ENCODE measurements around the gene PNKD. TPM values are rescaled to one million over a fixed set of nuclear protein-coding genes. Genes with fewer than 3 reads are reported as not detected.

Gene PNKD
- total RNA-seq, 1 experiment from 2014 or later = 58.1 TPM

GRCh38 chr2:218278531-218279360, 8.4 kb downstream of the PNKD start:
- no peaks in the 10 kb centered on the region for H4K20me1 ChIP-seq (ENCODE audit: insufficient read depth)
- DNase-seq (ENCODE audit: low read depth, low spot score) = no peak
- H3K4me3 ChIP-seq (replicated peaks in 1 of 2; ENCODE audit: low read depth in 1 of 2, low read length in 2 of 2) = no peak overlapping the region
- peaks cover 18% of the 10 kb centered on the region for H3K79me2 ChIP-seq (ENCODE audit: insufficient read depth, low read length)
- H3K4me1 ChIP-seq (ENCODE audit: control insufficient read depth in 1 of 2, insufficient read depth in 2 of 2, low read length in 2 of 2) = no peaks in the 10 kb centered on the region; a peak in 1 of 4 replicates
- intact Hi-C loops (cut with micrococcal nuclease) = no loop called here
- H3K36me3 ChIP-seq (ENCODE audit: control insufficient read depth in 1 of 2, insufficient read depth in 2 of 2, low read length in 2 of 2) = peaks cover 38 to 52% of the 10 kb centered on the region in 2 experiments; a peak in 3 of 4 replicates
- BruUV-seq (replicated peaks) = no TSS peak
- no peak overlapping the region for H3K9ac ChIP-seq (ENCODE audit: low read length)
- H2AFZ ChIP-seq (ENCODE audit: low read depth, low read length, poor library complexity, severe bottlenecking) = no peak overlapping the region
- RAD21 ChIA-PET (ENCODE audit: low non-redundant PET in 1 of 2, low total read pairs in 2 of 2, uncharacterized antibody in 2 of 2, unreplicated experiment in 2 of 2) = no interaction called here
- no peak overlapping the region for H3K27ac ChIP-seq (ENCODE audit: low read depth, low read length)
- POLR2A ChIA-PET = no interaction called here
- H3K9me3 ChIP-seq (ENCODE audit: control insufficient read depth in 1 of 2, insufficient read depth in 1 of 2, low read depth in 1 of 2, low read length in 2 of 2) = no peaks in the 10 kb centered on the region
- H3K27me3 ChIP-seq (ENCODE audit: insufficient read depth, low read length) = no peaks in the 10 kb centered on the region
- no peak for ATAC-seq
- no peaks in the 10 kb centered on the region for H3K9me2 ChIP-seq (ENCODE audit: insufficient read depth)
- TF ChIP-seq SRF (IDR thresholded peaks at IDR 0.05; ENCODE audit: low read depth) (no peak), JUND (IDR thresholded peaks at IDR 0.05) (no peak), EGR1 (IDR thresholded peaks at IDR 0.05; ENCODE audit: low read depth) (no peak), ELF1 (IDR thresholded peaks at IDR 0.05; ENCODE audit: borderline replicate concordance, low read depth) (no peak), ZNF274 (IDR thresholded peaks at IDR 0.05; ENCODE audit: low read depth, low read length) (no peak), ZFX (IDR thresholded peaks at IDR 0.05) (no peak), ZBTB33 (IDR thresholded peaks at IDR 0.05; ENCODE audit: extremely low read depth, insufficient replicate concordance, low read length) (no peak), POLR2A (IDR thresholded peaks at IDR 0.05; ENCODE audit: borderline replicate concordance, extremely low read depth, insufficient read depth, insufficient read length) (no peak), SP1 (IDR thresholded peaks at IDR 0.05; ENCODE audit: low read depth) (no peak), CTCF (IDR thresholded peaks at IDR 0.05 in 2 of 3, conservative IDR thresholded peaks at IDR 0.05 in 1 of 3; ENCODE audit: borderline replicate concordance in 1 of 3, insufficient read depth in 1 of 3, low read depth in 2 of 3, low read length in 2 of 3) (no peak), EZH2phosphoT487 (IDR thresholded peaks at IDR 0.05; ENCODE audit: borderline replicate concordance) (no peak), RAD21 (IDR thresholded peaks at IDR 0.05; ENCODE audit: low read depth) (no peak), POLR2AphosphoS5 (IDR thresholded peaks at IDR 0.05; ENCODE audit: low read depth, low read length) (no peak), MAX (IDR thresholded peaks at IDR 0.05) (no peak), FOSL1 (IDR thresholded peaks at IDR 0.05; ENCODE audit: low read depth) (no peak), EZH2 (IDR thresholded peaks at IDR 0.05) (no peak), YY1 (IDR thresholded peaks at IDR 0.05; ENCODE audit: extremely low read depth, insufficient replicate concordance, low read depth, low read length) (no peak)
- CTCF ChIA-PET = no interaction called here
- no peak overlapping the region for H3K4me2 ChIP-seq (ENCODE audit: low read length)
